Measurements from ENCODE around the gene TEKT2.
A peak's percentile ranks its signal among the peaks of the same experiment; 100 is the strongest.

The TEKT2 gene

GRCh38 chr1:36088265-36088576 is 4.3 kb downstream of the TEKT2 start:
- DNase-seq: no peak

- peak; percentile 87 for DNase-seq
These were observed 4.9 kb downstream of the TEKT2 start, which contains the start of gene ADPRS for GRCh38 chr1:36088577-36089392. TSS of gene ADPRS (plus strand) at chr1:36088892. CDS start at chr1:36088905, 13 bp downstream.

- DNase-seq: no peak
These were observed 5.7 kb downstream of the TEKT2 start for GRCh38 chr1:36089393-36090121.

- no peak for DNase-seq
These were observed 7.2 kb downstream of the TEKT2 start for GRCh38 chr1:36091141-36091540.

GRCh38 chr1:36091698-36092097 is 7.8 kb downstream of the TEKT2 start:
- no peak for DNase-seq

- DNase-seq: no peak
These were observed 8.4 kb downstream of the TEKT2 start for GRCh38 chr1:36092166-36092797.

GRCh38 chr1:36092798-36093185 is 8.9 kb downstream of the TEKT2 start:
- no peak for DNase-seq

GRCh38 chr1:36093226-36093625 is 9.3 kb downstream of the TEKT2 start:
- DNase-seq: no peak

GRCh38 chr1:36093929-36094328 is 10.0 kb downstream of the TEKT2 start:
- no peak for DNase-seq

- no peak for DNase-seq
These were observed 10.7 kb downstream of the TEKT2 start for GRCh38 chr1:36094621-36095061.

GRCh38 chr1:36095760-36096405 is 12.0 kb downstream of the TEKT2 start:
- DNase-seq: no peak

- DNase-seq: no peak
These were observed 12.9 kb downstream of the TEKT2 start for GRCh38 chr1:36096500-36097432.

- no peak for DNase-seq
These were observed 14.0 kb downstream of the TEKT2 start for GRCh38 chr1:36097693-36098585.

- DNase-seq: no peak
These were observed 14.9 kb downstream of the TEKT2 start for GRCh38 chr1:36098650-36099365.

- peak; percentile 55 for DNase-seq
These were observed 15.9 kb downstream of the TEKT2 start for GRCh38 chr1:36099681-36100341.

GRCh38 chr1:36100376-36100775 is 16.5 kb downstream of the TEKT2 start:
- DNase-seq: no peak

GRCh38 chr1:36101546-36101945 is 17.7 kb downstream of the TEKT2 start:
- DNase-seq: no peak

- no peak for DNase-seq
These were observed 22.4 kb downstream of the TEKT2 start for GRCh38 chr1:36106269-36106668.

GRCh38 chr1:36107394-36107793 is 23.5 kb downstream of the TEKT2 start:
- no peak for DNase-seq

GRCh38 chr1:36108314-36108713 is 24.4 kb downstream of the TEKT2 start:
- no peak for DNase-seq
